OCI-LY1 (cell line): ENCODE results near the gene DDX24.

Experiments
- CTCF ChIP-seq: fragments of 200-600 bp; sonication (generic), shearing (Covaris generic); IDR thresholded peaks from 2 replicates; pipeline ENCODE4 v1.5.1; 2017; ENCODE audit warnings: mild to moderate bottlenecking, antibody characterized with exemption, low read length, moderate library complexity, mixed read lengths
- EZH2 ChIP-seq: fragments of 200-600 bp; sonication (generic), shearing (Covaris generic); IDR thresholded peaks from 2 replicates; pipeline ENCODE4 v1.8.0; 2017; ENCODE audit warnings: borderline replicate concordance, mixed run types, mild to moderate bottlenecking, antibody characterized with exemption, low read length, moderate library complexity, mixed read lengths

- TF ChIP-seq CTCF (peak; percentile 60), EZH2 (no peak)
Measured at GRCh38 chr14:94051115-94051514, 29.9 kb downstream of the DDX24 start.
